GM20431 (cell line): ENCODE results near the gene LRRC3B.

Source experiments
- in situ Hi-C: fragments of 300-500 bp; cut with MseI, MboI; formaldehyde crosslinking; loops from one replicate; pipeline ENCODE4 v1.15.0; 2020; ENCODE audit warnings: low sequenced_read_pairs; ENCODE audit not compliant: unreplicated experiment

The LRRC3B gene

GRCh38 chr3:26628915-26629314 is 6.3 kb downstream of the LRRC3B start:
- in situ Hi-C loops: no loop called here

DNA sequence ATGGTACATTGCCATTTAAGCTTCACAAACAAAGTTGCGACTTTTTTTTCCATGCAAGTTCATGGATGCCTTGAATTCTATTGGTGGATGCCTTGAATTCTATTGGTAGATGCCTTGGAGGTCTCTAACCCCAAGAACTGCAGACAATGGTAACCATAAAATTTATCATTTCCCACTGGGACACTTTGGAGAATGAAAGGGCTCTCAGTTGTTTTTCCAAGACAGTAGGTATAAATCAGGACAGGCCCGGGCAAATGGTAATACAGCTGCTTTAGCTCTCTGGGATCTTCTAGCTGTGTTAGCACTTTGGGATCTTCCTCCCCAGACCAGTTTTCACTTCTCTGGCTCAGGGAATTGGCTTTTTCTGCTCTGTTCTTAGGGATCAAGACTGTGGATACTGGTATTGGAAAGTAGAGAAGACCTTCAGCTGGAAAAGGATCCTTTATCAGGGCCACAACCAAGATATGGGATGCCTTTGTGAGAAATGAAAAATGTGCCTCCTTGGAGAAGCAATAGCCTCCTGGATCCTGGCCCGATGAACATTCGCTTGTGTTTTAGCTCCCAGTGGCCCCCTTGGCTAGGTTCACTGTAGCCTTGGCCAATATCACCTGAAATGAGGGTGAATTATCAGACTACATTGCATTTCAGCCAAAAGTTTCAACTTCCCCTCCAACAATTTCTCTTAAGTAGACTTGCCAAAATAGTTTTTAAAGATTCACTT is 8.3 kb downstream of the LRRC3B start:
- in situ Hi-C loops: no loop called here

DNA sequence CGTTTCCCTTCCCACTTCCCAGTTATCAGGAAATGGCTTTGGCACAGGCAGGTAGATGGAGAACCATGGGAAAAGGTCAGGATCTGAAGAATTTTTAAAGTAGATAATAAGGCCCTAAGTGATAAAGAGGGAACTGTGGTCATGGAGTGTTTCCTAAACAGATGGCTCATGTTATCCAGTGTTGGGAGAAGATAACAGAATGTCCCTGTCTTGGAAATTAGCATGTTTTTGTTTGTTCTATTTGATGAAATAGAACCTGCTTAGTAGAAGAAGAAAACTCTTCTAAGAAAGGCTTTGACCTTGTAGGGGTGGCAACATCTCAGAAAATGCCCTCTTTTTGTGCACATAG is 8.8 kb downstream of the LRRC3B start:
- in situ Hi-C loops: no loop called here

GRCh38 chr3:26634601-26635000 is 12.0 kb downstream of the LRRC3B start:
- in situ Hi-C loops: no loop called here

DNA sequence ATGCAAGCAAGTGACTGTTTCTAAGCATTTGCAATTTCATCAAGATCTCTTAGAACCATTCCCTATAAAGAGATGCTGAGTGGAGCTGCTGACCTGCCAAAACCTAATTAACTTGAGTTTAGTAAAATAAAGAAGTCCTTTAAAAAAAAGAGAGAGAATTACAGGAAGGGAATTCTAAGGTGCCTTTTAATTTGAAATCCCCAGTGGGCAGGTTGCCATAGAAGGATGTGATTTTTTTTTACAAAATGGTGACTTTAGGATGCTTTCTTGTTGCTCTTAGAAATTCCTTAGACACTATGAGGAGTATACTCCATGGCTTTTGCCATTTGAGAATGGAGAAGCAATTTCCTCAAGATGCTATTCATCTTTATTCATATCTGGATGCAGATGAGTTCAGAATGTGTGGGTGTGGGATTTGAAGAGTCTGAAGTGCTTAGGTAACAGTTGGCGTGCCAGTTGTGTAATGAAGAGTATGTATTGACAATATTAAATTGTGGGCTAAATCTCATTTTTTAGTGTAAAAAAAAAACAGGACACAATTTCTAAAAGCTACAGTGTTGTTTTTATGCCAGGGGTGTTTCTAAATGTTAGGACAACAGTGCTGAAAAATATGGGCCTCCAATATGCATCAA is 13.6 kb downstream of the LRRC3B start:
- in situ Hi-C loops: no loop called here

- in situ Hi-C loops: no loop called here
Measured at GRCh38 chr3:26637698-26638097, 15.1 kb downstream of the LRRC3B start.

- in situ Hi-C loops: no loop called here
Measured at GRCh38 chr3:26638113-26638512, 15.5 kb downstream of the LRRC3B start.

GRCh38 chr3:26639339-26639738 is 16.8 kb downstream of the LRRC3B start:
- in situ Hi-C loops: no loop called here

GRCh38 chr3:26647078-26647477 is 24.5 kb downstream of the LRRC3B start:
- in situ Hi-C loops: no loop called here

GRCh38 chr3:26648461-26648860 is 25.9 kb downstream of the LRRC3B start:
- in situ Hi-C loops: no loop called here

GRCh38 chr3:26652164-26652563 is 29.6 kb downstream of the LRRC3B start:
- in situ Hi-C loops: no loop called here

- in situ Hi-C loops: no loop called here
Measured at GRCh38 chr3:26653811-26654425, 31.3 kb downstream of the LRRC3B start.

DNA sequence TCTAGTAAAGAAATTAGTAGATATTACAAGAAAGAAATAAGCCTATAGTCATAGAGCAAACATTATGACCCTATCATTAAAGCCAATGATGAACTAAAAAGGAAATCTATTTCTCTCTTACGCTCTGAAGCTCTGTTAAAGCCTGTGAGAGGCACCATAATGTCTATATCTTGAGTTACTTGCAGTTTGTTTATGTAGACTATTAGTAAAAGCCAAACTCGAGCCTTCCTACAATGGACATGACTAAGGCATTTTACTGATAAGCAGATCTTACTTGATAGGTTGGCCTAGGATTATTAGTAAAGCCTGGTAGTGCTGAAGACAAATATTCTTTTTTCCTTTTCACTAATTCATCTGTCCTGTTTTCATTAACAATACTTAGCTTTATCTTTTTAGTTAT is 32.7 kb downstream of the LRRC3B start:
- in situ Hi-C loops: no loop called here

DNA sequence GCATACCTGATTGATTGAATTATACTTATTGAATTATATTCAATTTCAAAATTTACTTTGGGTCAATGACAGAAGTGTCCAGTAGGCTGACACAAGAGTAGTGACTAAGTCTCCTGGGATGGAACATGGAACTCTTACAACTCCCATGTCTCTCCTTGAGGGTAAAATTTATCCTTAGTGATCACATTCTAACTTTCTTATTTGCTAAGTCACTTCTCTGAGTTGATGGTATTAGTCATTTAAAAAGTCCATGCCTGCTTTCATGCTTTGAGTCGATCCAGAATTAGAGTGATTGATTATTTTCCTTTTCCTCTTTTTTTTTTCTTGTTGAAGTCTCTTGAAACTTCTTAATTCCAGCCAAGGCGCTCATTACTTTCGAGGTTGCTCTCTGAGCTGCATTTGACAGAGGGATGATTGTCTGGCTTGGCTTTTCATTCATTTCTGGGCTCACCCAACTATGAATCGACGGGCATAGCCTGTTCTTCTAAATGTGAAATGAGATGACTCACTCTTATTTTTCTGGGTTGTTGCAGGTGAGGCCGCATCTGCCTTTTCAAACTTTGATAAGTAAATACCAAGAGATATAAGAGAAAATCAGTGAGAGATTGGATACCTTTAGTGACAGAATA is 34.9 kb downstream of the LRRC3B start:
- in situ Hi-C loops: no loop called here

GRCh38 chr3:26668171-26668570 is 45.6 kb downstream of the LRRC3B start:
- in situ Hi-C loops: no loop called here

- in situ Hi-C loops: no loop called here
Measured at GRCh38 chr3:26668696-26669095, 46.1 kb downstream of the LRRC3B start.

DNA sequence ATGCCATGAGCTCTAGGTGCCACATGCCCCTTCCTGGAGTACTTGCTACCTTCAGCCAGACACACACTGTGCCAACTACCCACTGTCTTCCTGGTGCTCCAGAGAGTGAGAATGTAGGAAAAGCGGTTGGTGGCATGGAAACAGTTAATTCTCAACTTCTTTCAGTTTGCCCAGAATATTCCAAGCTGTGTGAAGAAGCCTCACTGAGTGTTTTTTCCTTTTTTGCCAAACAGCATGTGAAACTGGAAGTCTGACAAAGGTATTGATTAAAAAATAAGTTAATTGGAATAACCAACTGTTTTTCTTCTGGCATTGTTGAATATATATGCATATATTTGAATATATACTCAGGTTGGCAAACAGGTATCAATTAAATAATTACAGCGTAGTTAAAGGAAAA is 52.8 kb downstream of the LRRC3B start:
- in situ Hi-C loops: no loop called here

GRCh38 chr3:26681632-26682031 is 59.1 kb downstream of the LRRC3B start:
- in situ Hi-C loops: no loop called here

DNA sequence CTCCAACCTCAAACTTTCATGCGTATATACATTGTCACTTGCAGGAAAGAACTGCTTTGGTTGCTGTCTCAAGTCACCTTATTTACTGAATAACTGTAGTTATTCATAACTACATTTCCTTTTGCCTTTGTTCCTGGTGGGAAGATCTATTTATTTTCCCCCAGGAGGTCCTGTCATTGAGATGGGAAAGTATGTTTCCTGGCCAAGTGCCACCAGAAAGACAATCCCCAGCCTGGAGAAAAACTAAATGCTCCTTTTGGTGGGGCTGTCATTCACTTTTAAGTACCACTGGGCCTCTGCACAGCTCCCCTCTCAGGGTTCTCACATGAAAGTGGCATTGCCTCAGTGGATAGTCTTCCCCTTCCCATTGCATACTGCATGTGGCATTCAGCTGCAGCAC is 59.8 kb downstream of the LRRC3B start:
- in situ Hi-C loops: no loop called here

DNA sequence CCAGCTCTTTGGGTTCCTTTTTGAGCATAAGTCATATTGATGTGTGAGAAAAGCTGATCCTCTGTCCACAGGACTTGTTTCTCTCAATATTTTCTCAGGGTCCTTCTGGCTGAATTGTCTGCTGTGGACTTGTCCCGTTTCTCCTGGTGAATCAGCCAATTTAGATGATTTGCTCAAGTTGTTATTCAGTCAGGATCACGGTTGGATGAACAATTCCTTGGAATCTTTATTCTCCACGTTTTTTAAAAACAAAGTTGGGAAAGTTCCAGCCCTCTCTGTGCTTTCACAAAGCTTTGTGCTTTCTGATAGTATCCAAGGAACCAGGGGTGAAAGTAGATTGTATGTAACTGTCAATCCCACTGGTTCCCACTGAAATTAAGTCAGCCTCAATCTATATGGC is 61.3 kb downstream of the LRRC3B start:
- in situ Hi-C loops: no loop called here

- in situ Hi-C loops: no loop called here
Measured at GRCh38 chr3:26687466-26687865, 64.9 kb downstream of the LRRC3B start.
